ENCODE results near the gene RAP1GAP2.

The RAP1GAP2 gene

GRCh38 chr17:2957631-2958286, 161.5 kb downstream of the RAP1GAP2 start:
- Histone ChIP-seq H2AK5ac (ENCODE audit: low read length) (peak overlapping the region; percentile 34), H3K36me3 (ENCODE audit: control insufficient read depth in 1 of 2, insufficient read depth in 2 of 2, low read length in 2 of 2) (no peaks in the 10 kb centered on the region), H3K27ac (ENCODE audit: low read depth, low read length) (no peak overlapping the region), H3K9ac (ENCODE audit: low read length) (no peak overlapping the region), H2BK5ac (ENCODE audit: low read depth, low read length, poor library complexity) (no peak overlapping the region), H3K4me3 (ENCODE audit: low read depth, low read length) (no peak overlapping the region), H4K8ac (ENCODE audit: low read depth, low read length) (peak overlapping the region; percentile 31), H3K4ac (ENCODE audit: low read depth, low read length) (no peak overlapping the region), H3K4me2 (ENCODE audit: low read length) (no peak overlapping the region), H4K12ac (ENCODE audit: low read depth, low read length) (no peak overlapping the region), H3K9me3 (ENCODE audit: insufficient read depth, low read depth, low read length) (no peaks in the 10 kb centered on the region), H3K23ac (ENCODE audit: low read length) (no peak overlapping the region), H2BK12ac (ENCODE audit: low read length) (peak overlapping the region; percentile 85), H3K79me2 (ENCODE audit: control insufficient read depth, insufficient read depth, low read length, poor library complexity) (peaks cover 3% of the 10 kb centered on the region), H2AFZ (ENCODE audit: insufficient read depth, low read length, poor library complexity) (no peak overlapping the region), H3K14ac (ENCODE audit: low read length) (peak overlapping the region; percentile 8), H3K79me1 (ENCODE audit: low read length) (peaks cover 37% of the 10 kb centered on the region), H3K18ac (ENCODE audit: low read length) (peak overlapping the region; percentile 58), H4K91ac (ENCODE audit: low read depth, low read length) (peak overlapping the region; percentile 41), H3K4me1 (ENCODE audit: control insufficient read depth in 1 of 2, insufficient read depth in 2 of 2, low read length in 2 of 2) (peaks cover 37 to 42% of the 10 kb centered on the region in 2 experiments), H3K27me3 (ENCODE audit: insufficient read depth, low read length) (no peaks in the 10 kb centered on the region), H2BK120ac (ENCODE audit: insufficient read depth, low read length, poor library complexity) (peak overlapping the region; percentile 77)
- WGBS (ENCODE audit: extremely low coverage, insufficient coverage, insufficient read length) = no CpG with 5 or more reads among the region's 12 CpGs
- DNase-seq = peak in 1 of 2 donors; percentile 16

- Histone ChIP-seq H4K8ac (ENCODE audit: low read depth, low read length) (no peak overlapping the region), H3K79me1 (ENCODE audit: low read length) (peaks cover 44% of the 10 kb centered on the region), H3K36me3 (ENCODE audit: control insufficient read depth in 1 of 2, insufficient read depth in 2 of 2, low read length in 2 of 2) (no peaks in the 10 kb centered on the region), H3K4me3 (ENCODE audit: low read depth, low read length) (no peak overlapping the region), H2AFZ (ENCODE audit: insufficient read depth, low read length, poor library complexity) (no peak overlapping the region), H3K4me1 (ENCODE audit: control insufficient read depth in 1 of 2, insufficient read depth in 2 of 2, low read length in 2 of 2) (peaks cover 44 to 51% of the 10 kb centered on the region in 2 experiments), H3K9me3 (ENCODE audit: insufficient read depth, low read depth, low read length) (no peaks in the 10 kb centered on the region), H3K27ac (ENCODE audit: low read depth, low read length) (no peak overlapping the region), H3K4ac (ENCODE audit: low read depth, low read length) (peak overlapping the region; percentile 2), H3K23ac (ENCODE audit: low read length) (no peak overlapping the region), H2BK5ac (ENCODE audit: low read depth, low read length, poor library complexity) (peak overlapping the region; percentile 42), H3K9ac (ENCODE audit: low read length) (no peak overlapping the region), H3K4me2 (ENCODE audit: low read length) (no peak overlapping the region), H2BK12ac (ENCODE audit: low read length) (peak overlapping the region; percentile 84), H3K79me2 (ENCODE audit: control insufficient read depth, insufficient read depth, low read length, poor library complexity) (peaks cover 3% of the 10 kb centered on the region), H3K14ac (ENCODE audit: low read length) (peak overlapping the region; percentile 59), H3K18ac (ENCODE audit: low read length) (peak overlapping the region; percentile 79), H2BK120ac (ENCODE audit: insufficient read depth, low read length, poor library complexity) (peak overlapping the region; percentile 13), H4K12ac (ENCODE audit: low read depth, low read length) (peak overlapping the region; percentile 38), H4K91ac (ENCODE audit: low read depth, low read length) (peak overlapping the region; percentile 90), H2AK5ac (ENCODE audit: low read length) (peak overlapping the region; percentile 79), H3K27me3 (ENCODE audit: insufficient read depth, low read length) (no peaks in the 10 kb centered on the region)
- no CpG with 5 or more reads among the region's 10 CpGs for WGBS (ENCODE audit: extremely low coverage, insufficient coverage, insufficient read length)
- DNase-seq = peak; percentile 83 to 85
Measured at GRCh38 chr17:2958706-2959222, 162.5 kb downstream of the RAP1GAP2 start.

- H3K23ac ChIP-seq (ENCODE audit: low read length) = no peak overlapping the region
- H2BK5ac ChIP-seq (ENCODE audit: low read depth, low read length, poor library complexity) = peak overlapping the region; percentile 57
- H3K36me3 ChIP-seq (ENCODE audit: control insufficient read depth in 1 of 2, insufficient read depth in 2 of 2, low read length in 2 of 2) = no peaks in the 10 kb centered on the region
- peak overlapping the region; percentile 13 for H2BK120ac ChIP-seq (ENCODE audit: insufficient read depth, low read length, poor library complexity)
- H3K4me1 ChIP-seq (ENCODE audit: control insufficient read depth in 1 of 2, insufficient read depth in 2 of 2, low read length in 2 of 2) = peaks cover 49 to 57% of the 10 kb centered on the region in 2 experiments
- H3K9ac ChIP-seq (ENCODE audit: low read length) = no peak overlapping the region
- H3K79me2 ChIP-seq (ENCODE audit: control insufficient read depth, insufficient read depth, low read length, poor library complexity) = peaks cover 3% of the 10 kb centered on the region
- peak overlapping the region; percentile 90 for H4K91ac ChIP-seq (ENCODE audit: low read depth, low read length)
- H2AK5ac ChIP-seq (ENCODE audit: low read length) = peak overlapping the region; percentile 89
- peak overlapping the region; percentile 64 for H3K14ac ChIP-seq (ENCODE audit: low read length)
- H3K9me3 ChIP-seq (ENCODE audit: insufficient read depth, low read depth, low read length) = no peaks in the 10 kb centered on the region
- no peak overlapping the region for H3K27ac ChIP-seq (ENCODE audit: low read depth, low read length)
- peaks cover 50% of the 10 kb centered on the region for H3K79me1 ChIP-seq (ENCODE audit: low read length)
- H3K4me3 ChIP-seq (ENCODE audit: low read depth, low read length) = no peak overlapping the region
- peak overlapping the region; percentile 15 for H4K12ac ChIP-seq (ENCODE audit: low read depth, low read length)
- H3K18ac ChIP-seq (ENCODE audit: low read length) = peak overlapping the region; percentile 9
- H2AFZ ChIP-seq (ENCODE audit: insufficient read depth, low read length, poor library complexity) = peak overlapping the region; percentile 23
- peak overlapping the region; percentile 46 for H4K8ac ChIP-seq (ENCODE audit: low read depth, low read length)
- no peak overlapping the region for H3K4me2 ChIP-seq (ENCODE audit: low read length)
- no CpG with 5 or more reads among the region's 19 CpGs for WGBS (ENCODE audit: extremely low coverage, insufficient coverage, insufficient read length)
- DNase-seq = peak; percentile 21 to 53
- peak overlapping the region; percentile 78 for H2BK12ac ChIP-seq (ENCODE audit: low read length)
- no peaks in the 10 kb centered on the region for H3K27me3 ChIP-seq (ENCODE audit: insufficient read depth, low read length)
- H3K4ac ChIP-seq (ENCODE audit: low read depth, low read length) = peak overlapping the region; percentile 17
Measured at GRCh38 chr17:2959371-2960130, 163.3 kb downstream of the RAP1GAP2 start.

GRCh38 chr17:2961446-2961845, 165.2 kb downstream of the RAP1GAP2 start:
- no peak overlapping the region for H3K4me2 ChIP-seq (ENCODE audit: low read length)
- H3K36me3 ChIP-seq (ENCODE audit: control insufficient read depth in 1 of 2, insufficient read depth in 2 of 2, low read length in 2 of 2) = no peaks in the 10 kb centered on the region
- peaks cover 59 to 68% of the 10 kb centered on the region in 2 experiments for H3K4me1 ChIP-seq (ENCODE audit: control insufficient read depth in 1 of 2, insufficient read depth in 2 of 2, low read length in 2 of 2)
- no peaks in the 10 kb centered on the region for H3K27me3 ChIP-seq (ENCODE audit: insufficient read depth, low read length)
- no peak overlapping the region for H3K9ac ChIP-seq (ENCODE audit: low read length)
- H3K27ac ChIP-seq (ENCODE audit: low read depth, low read length) = peak overlapping the region; percentile 71
- H3K23ac ChIP-seq (ENCODE audit: low read length) = no peak overlapping the region
- H3K18ac ChIP-seq (ENCODE audit: low read length) = no peak overlapping the region
- peak; percentile 60 to 87 for DNase-seq
- no peak overlapping the region for H4K91ac ChIP-seq (ENCODE audit: low read depth, low read length)
- peaks cover 60% of the 10 kb centered on the region for H3K79me1 ChIP-seq (ENCODE audit: low read length)
- no peak overlapping the region for H3K4me3 ChIP-seq (ENCODE audit: low read depth, low read length)
- peak overlapping the region; percentile 41 for H2BK12ac ChIP-seq (ENCODE audit: low read length)
- H2BK5ac ChIP-seq (ENCODE audit: low read depth, low read length, poor library complexity) = peak overlapping the region; percentile 37
- no peak overlapping the region for H3K14ac ChIP-seq (ENCODE audit: low read length)
- no peaks in the 10 kb centered on the region for H3K9me3 ChIP-seq (ENCODE audit: insufficient read depth, low read depth, low read length)
- H3K4ac ChIP-seq (ENCODE audit: low read depth, low read length) = no peak overlapping the region
- no peak overlapping the region for H4K12ac ChIP-seq (ENCODE audit: low read depth, low read length)
- no peak overlapping the region for H2AK5ac ChIP-seq (ENCODE audit: low read length)
- WGBS (ENCODE audit: extremely low coverage, insufficient coverage, insufficient read length) = no CpG with 5 or more reads among the region's 8 CpGs
- H3K79me2 ChIP-seq (ENCODE audit: control insufficient read depth, insufficient read depth, low read length, poor library complexity) = peaks cover 4% of the 10 kb centered on the region
- no peak overlapping the region for H2BK120ac ChIP-seq (ENCODE audit: insufficient read depth, low read length, poor library complexity)
- no peak overlapping the region for H2AFZ ChIP-seq (ENCODE audit: insufficient read depth, low read length, poor library complexity)
- peak overlapping the region; percentile 21 for H4K8ac ChIP-seq (ENCODE audit: low read depth, low read length)
